NCI-H1694 treated with DMSO at 0.1 percent for 48 hours (cell line): ENCODE results near the gene SPRR2A.
"Not testable (repeated sequence)": the region's sequence is repeated elsewhere in the genome, so short reads cannot be mapped to it uniquely, and the experiment has no call there.

Experiments
- DNase-seq: peaks from one replicate; lab custom pipeline; 2025; lab: John Stamatoyannopoulos, UW

SPRR2A gene

GRCh38 chr1:153057375-153057774, at the start of gene SPRR2A:
Gene SPRR2A, minus strand, starts transcription at chr1:153057512. Its CDS starts 777 bp downstream, at chr1:153056735.
- DNase-seq, result no peak

DNA sequence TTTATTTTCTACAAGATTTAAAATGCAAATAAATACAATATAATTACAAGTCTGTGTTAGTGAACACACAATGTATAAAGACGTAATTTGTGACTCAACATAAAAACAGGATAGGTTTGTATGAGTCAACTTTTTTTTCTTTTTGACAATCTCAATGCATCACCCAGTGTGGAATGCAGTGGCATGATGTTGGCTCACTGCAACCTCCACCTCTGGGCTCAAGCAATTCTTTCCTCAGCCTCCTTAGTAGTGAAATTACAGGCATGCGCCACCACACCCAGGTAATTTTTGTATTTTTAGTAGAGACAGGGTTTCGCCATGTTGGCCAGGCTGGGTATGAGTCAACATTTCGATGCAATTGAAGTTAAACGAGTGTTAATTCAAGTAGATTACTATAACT, 42.9 kb upstream of the SPRR2A start:
- DNase-seq, result no peak

DNA sequence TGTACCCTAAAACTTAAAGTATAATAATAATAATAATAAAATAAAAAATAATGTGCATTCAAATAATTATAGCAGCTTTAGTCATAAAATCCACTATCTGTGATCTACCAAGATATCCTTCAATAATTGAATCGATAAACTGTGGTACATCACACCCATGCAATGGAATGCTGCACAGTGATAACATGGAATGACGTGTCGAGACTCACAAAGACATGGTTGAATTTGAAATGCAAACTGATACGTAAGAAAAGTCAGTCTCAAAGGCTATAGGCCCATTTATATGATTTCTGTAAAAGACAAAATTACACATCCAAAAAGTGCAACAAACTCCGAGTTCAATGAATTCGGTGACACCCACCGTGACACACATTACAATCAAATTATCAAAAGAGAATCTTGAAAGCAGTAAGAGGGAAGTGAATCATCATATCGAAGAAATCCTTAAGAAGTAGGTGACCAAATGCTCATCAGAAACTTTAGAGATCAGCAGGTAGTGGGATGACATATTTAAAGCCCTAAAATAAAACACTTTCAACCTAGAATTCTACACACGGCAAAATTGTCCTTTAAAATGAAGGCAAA, 42.2 kb upstream of the SPRR2A start:
- DNase-seq, result no peak

GRCh38 chr1:153095764-153096163, 38.5 kb upstream of the SPRR2A start:
- DNase-seq, result no peak

- no peak for DNase-seq
These were observed 37.1 kb upstream of the SPRR2A start, which contains the start of gene SPRR2E for GRCh38 chr1:153094426-153094825. Gene SPRR2E, minus strand, starts transcription at chr1:153094526. Its CDS starts 775 bp downstream, at chr1:153093751.

- DNase-seq, result no peak
These were observed 30.3 kb upstream of the SPRR2A start for GRCh38 chr1:153087652-153088051.

GRCh38 chr1:153081736-153082135, 24.4 kb upstream of the SPRR2A start:
- no peak for DNase-seq

GRCh38 chr1:153072806-153073726, 15.8 kb upstream of the SPRR2A start:
- no peak for DNase-seq

DNA sequence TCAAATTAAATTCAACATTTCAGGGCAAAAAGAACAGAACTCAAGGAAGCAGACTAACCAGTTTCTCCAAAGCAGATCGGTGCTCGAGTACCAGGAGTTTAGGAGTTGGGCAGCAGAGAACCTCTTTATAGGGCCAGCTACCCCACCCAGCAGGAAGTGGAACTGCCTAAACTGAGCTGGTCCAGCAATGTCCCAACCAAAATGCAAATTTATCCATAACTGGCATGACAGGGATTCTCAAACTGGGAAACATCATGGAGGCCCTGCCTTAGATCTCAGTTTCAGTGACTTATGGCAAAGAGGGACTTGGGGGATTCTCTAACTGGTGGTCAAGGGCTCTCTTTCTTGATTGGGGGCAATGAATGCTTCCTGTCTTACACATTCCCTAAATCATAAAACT, 14.2 kb upstream of the SPRR2A start, which contains the start of gene SPRR2B:
SPRR2B (minus strand) TSS at position 101 of the 400 bp plus-strand sequence. CDS start 772 bp downstream, outside the sequence.
- DNase-seq, result no peak

- DNase-seq, result no peak
These were observed 12.9 kb upstream of the SPRR2A start for GRCh38 chr1:153070243-153070642.

- DNase-seq, result no peak
These were observed 1.8 kb upstream of the SPRR2A start for GRCh38 chr1:153058826-153059784.

- DNase-seq, result no peak
These were observed 842 bp upstream of the SPRR2A start for GRCh38 chr1:153058154-153058553.

DNA sequence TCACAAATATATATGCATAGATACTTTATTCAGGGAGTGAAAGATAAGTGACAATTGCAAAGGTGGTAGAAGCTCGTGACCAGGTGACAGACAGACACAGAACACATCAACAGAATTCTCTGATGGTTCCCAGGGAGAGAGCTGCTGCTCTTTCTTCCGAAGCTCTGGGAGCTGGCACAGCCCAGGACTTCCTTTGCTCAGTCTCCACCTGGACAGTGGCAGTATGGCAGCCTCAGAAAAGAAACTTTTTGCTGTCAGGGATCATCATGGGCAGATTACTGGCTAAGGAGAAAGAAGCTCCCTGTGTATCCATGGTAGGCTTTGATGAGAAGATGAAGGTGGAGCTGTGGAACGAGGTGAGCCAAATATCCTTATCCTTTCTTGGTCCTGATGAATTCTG, 1.2 kb downstream of the SPRR2A start:
- not testable (repeated sequence) for DNase-seq

DNA sequence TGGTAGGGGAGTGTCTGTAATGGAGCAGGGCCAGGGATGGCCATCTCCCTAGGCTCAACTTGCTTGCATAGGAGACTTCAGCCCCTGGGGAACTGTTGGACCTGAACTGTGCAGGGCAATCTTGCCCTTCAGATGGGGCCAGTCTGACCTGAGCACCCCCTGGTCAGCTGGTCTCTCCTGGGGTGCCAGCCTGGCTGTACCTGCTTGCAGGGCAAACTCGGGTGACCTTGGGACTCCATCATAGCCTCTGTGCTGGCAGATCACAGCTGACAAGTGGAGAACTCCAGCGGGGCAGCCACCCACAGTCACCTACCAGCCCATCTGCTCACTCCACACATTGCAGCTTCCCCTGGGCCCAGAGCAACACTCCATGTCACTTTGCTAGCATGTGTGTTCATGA, 8.1 kb downstream of the SPRR2A start:
- DNase-seq, result no peak

DNA sequence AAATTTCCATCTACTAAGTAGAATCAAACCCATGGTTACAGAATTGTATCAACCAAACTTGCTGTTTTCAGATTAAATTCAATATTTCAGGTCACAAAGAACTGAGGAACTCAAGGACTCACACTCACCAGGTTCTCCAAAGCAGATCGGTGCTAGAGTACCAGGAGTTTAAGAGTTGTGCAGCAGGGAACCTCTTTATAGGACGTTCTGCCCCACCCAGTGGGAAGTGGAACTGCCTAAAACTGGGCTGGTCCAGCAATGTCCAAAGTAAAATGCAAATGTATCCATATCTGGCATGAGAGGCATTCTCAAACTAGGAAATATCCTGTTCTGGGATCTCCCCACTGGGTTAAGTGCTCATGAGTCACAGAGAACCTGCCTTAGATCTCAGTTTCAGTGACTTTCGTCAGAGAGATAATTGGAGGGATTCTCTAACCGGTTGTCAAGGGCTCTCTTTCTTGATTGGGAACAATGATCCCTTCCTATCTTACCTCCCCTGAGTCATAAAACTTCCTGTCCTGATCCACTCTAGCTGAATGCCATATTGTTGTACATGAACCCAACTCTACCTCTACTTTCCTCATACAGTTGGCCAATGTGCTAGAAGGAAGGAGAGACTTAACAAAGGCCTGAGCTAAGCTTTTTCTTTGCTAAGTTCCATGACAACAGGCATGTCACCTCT, 16.2 kb downstream of the SPRR2A start, which contains the start of gene SPRR2D:
SPRR2D (minus strand) TSS at position 171 of the 682 bp plus-strand sequence. CDS start 774 bp downstream, outside the sequence.
- DNase-seq, result no peak

DNA sequence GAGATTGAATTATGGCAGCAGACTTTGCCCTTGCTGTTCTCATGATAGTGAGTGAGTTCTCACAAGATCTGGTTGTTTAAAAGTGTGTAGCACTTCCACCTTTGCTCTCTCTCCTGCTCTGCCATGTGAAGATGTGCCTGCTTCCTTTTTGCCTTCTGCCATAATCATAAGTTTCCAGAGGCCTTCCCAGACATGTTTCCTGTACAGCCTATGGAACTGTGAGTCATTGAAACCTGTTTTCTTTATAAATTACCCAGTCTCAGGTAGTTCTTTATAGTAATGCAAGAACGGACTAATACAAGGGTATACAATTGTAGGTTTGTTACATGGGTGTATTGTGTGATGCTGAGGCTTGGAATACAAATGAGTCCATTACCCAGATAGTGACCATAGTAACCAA, 22.1 kb downstream of the SPRR2A start:
- DNase-seq, result no peak

DNA sequence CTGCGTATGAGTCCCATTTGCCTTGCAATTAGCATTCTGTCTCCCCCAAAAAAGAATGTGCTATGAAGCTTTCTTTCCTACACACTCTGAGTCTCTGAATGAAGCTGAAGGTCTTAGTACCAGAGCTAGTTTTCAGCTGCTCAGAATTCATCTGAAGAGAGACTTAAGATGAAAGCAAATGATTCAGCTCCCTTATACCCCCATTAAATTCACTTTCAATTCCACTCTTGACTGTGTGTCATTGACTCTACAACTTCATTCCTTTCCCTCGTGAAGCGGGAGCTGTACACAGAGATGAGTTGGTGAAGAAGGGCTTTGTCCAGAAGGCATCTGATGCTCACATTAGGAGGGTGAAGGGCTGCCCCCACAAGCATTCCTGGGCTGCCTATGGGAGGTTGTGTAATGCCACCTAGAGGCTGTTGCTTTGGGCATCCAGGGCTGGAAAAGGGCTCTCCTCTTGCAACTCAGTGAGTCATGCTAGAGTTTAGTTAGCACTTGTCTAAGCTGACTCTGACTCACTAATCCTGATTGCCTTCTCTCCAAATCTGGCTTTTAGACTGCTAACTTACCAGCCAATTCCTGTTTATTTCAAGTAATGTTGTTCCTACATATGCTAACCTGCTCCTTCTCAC, 24.5 kb downstream of the SPRR2A start:
- DNase-seq, result no peak

- no peak for DNase-seq
These were observed 25.2 kb downstream of the SPRR2A start for GRCh38 chr1:153032073-153032472.

DNA sequence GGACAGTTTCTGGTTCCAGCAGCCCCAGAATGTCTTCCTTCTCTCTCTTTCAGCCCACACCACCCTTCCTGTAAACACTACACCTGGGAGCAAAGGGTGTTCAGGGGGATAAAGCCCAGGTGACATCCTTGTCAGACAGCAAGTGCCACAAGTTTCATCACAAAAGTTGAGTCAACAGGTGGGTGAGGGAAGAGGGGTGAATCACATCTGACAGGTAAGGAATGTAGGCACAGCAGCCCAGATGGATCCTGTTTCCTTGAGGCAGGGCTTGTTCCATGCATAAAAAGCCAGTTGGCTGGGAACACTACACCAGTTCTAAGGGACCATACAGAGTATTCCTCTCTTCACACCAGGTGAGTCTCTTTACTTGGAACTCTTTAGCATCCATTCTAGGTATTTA, 26.4 kb downstream of the SPRR2A start, which contains the start of gene SPRR1B:
SPRR1B (plus strand) TSS at position 309 of the 400 bp plus-strand sequence. CDS start 1,143 bp downstream, outside the sequence.
- DNase-seq, result no peak

DNA sequence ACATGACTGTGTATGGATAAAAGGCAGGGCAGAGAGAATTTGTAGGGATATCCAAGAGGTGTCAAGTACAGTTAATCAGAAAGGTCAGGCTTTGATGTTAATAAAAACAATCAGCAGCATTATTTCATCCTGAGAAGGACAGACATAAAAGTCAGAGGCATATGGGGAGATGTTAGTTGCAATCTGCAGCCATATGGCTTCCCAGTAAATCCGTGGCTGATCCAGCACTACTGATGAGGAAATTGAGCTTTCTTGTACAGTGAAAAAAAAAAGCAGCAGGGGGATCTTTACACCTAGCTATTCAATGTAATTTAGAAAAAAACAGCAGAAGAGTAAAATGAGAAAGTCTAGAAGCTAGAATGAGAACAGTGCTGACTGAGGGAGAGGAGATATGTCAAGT, 28.5 kb downstream of the SPRR2A start:
- DNase-seq, result no peak

GRCh38 chr1:153025797-153026196, 31.5 kb downstream of the SPRR2A start:
- DNase-seq, result no peak
